GM21737 (cell line): ENCODE measurements around the gene CTSD.
"Not testable (repeated sequence)": the region's sequence is repeated elsewhere in the genome, so short reads cannot be mapped to it uniquely, and the experiment has no call there.

ENCODE experiments used
- ATAC-seq: cut with Tn5 transposase; IDR thresholded peaks from one replicate; pipeline ENCODE4 v1.9.1; 2021; ENCODE audit warnings: mild to moderate bottlenecking, moderate library complexity; ENCODE audit not compliant: unreplicated experiment

CTSD gene

DNA sequence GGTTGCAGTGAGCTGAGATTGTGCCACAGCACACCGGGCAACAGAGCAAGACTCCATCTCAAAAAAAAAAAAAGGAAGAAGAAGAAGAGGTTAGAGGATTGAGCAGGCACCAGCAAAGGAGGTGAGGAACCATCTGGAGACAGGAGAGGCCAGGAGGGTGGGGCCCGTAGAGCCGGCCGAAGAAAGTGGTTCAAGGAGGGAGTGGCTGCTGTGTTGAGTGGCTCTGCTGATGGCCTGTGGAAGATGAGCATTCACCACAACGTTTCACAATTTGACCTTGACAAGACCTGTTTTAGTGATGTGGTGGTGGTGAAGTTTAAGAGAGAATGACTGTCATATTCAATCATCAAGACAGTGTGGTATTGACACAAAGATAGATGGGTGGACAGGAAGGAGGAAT lies 6.8 kb upstream of the CTSD start:
- no peak for ATAC-seq

DNA sequence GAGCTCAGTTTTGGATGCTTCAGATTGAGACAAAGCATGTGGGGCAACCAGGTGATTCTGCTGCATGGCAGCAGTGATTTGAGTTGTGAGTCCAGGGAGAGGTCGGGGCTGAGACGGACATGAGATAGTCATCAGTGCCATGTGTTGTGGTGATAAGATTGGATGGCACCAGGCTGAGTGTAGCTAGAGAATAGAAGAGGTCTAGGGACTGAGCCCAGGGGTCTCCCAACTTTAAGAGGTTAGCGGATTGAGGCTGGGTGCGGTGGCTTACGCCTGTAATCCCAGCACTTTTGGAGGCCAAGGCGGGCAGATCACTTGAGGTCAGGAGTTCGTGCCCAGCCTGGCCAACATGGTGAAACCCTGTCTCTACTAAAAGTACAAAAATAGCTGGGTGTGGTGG lies 6.3 kb upstream of the CTSD start:
- no peak for ATAC-seq

DNA sequence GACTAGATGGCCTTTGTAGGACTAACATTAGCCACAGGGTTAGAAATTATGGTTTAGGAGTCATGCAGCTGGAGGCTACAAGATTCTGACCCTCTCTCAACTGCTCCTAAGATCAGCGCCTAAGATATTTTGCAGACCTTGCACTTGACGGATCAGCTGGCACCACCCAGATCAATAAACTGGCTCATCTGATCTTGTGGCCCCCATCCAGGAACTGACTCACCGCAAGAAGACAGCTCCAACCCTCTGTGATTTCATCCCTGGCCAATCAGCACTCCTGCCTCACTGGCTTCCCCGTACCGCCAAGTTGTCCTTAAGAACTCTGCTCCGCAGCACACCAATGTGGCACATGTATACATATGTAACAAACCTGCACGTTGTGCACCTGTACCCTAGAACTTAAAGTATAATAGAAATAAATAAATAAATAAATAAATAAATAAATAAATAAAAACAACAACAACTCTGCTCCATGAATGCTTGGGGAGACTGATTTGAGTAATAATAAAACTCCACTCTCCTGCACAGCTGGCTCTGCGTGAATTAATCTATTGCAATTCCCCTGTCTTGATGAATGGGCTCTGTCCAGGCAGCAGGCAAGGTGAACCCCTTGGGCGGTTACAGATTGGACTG lies 5.7 kb upstream of the CTSD start:
- ATAC-seq, result not testable (repeated sequence)

DNA sequence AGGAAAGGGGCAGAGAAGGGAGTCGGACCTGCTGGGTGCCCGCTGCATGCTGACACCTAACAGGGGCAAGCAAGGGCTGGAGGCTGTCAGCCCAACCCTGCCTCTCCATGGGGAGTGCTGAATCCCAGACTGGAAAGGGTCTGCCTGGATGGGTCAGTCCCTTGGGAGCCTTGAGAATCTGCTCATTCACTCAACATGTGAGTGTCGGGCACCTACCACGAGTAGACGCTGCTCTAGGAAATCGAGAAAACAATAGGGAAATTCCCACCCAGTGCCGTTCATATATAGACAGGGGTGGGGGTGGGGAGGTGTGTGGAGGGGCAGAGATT lies 4.4 kb upstream of the CTSD start:
- no peak for ATAC-seq

DNA sequence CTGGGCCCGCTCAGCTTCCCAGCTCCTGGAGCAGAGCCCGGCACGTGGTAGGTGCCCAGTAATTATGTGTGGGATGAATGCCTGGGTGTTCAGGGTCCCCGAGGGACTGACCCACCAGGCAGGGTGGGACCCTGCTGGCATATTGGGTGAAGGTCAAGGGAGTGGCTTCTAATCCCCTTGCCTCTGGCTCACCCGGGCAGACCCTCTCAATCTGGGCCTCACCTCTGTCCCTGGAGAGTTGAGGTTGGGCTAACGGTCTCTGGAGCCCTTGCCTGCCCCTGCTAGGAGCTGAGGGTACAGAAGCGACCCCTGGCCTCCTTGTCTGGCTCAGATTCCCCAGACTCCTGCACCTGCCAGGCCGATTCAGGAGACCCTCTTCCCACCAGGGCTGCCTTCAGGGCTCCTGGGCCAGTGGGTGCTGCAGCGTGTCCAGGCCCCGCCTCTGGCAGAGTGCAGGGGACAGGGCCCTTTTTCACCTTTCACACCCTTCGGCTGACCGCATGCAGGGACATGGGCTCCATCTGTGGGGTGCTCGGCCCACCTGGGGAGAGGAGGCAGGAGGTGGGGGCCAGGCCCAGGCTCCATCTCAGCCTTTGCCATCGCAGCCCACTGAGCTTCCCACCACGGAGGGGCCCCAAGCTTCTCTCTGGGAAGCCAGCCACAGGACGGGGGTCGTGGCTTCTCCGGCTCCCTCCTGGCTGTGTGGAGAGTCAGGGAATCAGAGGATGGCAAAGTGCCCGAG lies 3.8 kb upstream of the CTSD start:
- no peak for ATAC-seq

DNA sequence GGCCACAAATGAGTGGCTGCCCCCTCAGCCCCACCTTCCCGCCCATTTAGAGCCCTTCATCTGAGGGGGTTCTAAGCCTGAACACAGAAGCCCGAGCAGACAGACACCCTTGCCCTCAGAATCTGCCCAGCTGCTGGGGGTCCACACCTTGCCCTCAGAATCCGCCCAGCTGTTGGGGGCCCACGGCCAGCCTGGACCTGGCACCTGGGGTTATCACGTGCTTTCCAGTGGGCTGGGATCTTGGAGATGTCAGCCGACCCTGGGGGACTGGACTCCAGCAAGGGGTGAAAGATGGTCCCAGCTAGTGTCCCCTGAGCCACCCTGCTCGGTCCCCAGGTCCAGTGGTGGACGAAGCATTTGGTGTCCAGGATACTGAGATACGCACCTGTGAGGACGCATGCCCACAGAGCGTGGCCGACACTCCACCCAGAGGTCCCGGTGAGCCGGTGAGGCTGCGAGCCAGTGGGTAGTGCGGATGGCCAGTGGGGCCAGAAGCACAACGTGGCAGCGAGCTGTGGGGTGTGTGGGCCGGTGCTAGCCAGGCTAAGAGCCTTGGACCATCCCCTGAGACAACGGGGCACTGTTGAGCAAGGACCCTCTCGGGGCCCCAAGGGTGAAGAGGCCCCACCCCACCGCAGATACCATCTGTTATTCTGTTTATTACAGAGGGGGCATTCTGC lies 3.1 kb upstream of the CTSD start:
- no peak for ATAC-seq

DNA sequence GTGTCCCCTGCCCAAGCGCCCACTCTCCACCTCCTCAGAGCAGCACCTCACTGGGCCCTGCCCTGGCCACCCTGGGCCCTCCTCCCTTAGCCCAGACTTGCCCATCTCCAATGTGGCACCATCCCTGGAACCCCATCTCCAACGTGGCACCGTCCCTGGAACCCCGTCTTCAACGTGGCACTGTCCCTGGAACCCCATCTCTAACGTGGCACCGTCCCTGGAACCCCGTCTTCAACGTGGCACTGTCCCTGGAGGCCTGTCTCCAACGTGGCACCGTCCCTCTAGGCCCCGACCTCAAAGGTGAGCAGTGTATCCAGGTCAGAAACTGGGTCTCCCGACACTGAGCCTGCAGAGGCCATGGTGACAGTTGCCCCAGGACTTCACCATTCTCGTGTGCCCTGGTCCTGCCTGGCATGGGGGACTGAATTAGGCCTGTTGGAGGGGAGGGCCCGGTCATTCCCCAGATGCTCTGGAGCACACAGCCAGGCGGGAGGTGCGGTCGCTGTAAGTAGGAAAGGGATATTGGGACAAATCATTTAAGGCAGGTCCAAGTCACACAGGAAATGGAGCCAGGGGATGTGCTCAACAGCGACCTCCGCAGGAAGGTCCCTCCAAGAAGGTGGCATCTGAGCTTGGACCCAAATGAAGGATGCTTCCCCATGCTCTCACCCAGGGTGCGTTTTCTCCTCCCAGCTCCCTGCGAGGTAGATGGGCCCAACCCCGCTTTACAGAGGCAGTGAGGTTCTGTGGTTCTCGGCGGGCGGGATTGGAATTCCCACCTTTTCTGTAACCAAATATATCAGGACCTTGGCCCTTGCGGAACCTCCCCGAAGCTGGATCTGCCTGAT lies 2.4 kb upstream of the CTSD start:
- ATAC-seq, result no peak

DNA sequence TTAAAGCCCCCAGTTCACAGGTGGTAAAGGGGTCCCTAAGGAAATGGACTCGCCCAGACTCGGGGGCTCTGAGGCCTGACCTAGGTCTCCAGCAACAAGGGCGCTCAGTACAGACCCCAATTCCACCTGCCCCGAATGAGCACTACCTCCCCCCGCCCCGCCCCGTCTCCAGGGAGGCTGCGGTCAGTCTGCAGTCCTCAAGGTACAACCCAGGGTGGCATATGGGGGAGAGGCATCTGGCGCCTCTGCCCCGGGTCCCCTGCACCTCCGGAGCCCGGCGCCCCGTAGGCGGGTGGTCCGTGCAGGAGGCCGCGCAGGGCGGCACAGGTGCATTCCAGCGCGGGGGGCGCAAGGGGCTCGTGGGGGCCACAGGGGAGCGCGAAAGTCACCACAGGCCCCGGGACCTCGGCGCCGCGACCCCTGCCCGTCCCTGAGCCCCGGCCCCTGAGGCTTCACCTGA lies 361 bp downstream of the CTSD start:
- ATAC-seq, result peak; percentile 8

DNA sequence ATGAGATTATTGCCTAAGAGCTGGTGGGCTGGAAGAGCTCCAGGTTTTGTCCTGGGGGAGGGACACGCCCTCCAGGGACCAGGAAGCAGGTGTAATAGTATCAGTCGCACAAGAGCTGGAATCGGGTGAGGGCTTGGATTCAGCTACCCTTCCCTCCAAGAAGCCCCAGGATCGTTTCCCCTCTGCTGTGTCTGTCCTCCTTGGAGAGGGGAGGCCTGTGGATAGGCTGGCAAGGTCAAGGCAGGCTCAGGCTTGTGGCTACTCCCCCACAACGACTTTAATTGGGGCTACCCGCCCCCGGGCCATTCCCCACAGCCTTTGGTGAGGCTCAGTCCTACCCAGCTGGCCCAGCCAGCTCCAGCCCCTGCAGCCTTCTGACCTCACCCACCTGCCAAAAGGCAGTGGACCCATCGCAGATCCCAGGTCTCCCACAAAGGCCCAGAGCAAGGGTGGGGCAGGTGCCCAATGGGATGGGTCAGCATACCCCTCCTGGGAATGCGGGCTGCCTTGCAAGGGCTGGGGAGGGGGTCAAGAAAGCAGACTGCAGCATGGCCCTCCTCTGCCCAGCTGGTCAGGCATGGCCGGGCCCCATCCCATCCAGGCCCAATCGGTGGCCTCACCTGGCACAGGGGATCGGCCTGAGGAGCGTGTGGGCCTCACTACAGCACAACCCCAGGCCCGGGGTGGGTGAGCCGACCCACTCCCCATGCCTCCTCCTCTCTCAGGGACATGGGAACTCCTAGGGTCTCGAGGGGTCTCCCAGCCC lies 1.0 kb downstream of the CTSD start:
- no peak for ATAC-seq

DNA sequence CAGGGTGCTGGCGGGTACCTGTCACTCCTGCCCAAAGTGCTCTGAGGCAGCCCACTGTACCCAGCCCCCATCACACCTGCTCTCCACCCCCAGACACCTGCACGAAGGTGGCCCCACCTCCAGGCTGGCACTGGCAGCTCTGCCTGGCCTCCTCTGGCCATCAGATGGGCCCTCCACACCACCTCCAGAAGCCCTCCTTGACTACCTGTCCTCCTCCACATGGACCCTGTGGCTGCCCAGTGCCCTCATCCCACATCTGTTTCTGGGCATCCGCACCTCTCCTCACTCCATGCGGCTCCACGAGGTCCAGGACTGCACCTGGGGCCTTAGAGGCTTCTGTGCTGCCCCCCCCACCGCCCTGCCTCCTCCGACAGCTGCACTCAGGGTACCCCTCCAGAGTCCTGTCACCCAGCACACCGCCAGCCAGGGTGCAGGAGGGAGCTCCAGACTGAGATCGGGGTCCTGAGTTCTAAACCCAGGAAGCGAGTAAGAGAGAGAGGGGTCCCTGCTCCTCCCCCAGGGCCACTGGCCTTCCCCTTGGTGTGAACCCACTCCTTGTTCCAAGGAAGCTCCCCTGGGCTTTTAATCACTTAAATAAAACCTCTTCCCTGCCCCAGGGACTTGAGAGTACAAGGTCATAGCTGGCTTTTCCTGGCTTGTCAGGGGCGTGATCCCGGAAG lies 1.7 kb downstream of the CTSD start:
- no peak for ATAC-seq

DNA sequence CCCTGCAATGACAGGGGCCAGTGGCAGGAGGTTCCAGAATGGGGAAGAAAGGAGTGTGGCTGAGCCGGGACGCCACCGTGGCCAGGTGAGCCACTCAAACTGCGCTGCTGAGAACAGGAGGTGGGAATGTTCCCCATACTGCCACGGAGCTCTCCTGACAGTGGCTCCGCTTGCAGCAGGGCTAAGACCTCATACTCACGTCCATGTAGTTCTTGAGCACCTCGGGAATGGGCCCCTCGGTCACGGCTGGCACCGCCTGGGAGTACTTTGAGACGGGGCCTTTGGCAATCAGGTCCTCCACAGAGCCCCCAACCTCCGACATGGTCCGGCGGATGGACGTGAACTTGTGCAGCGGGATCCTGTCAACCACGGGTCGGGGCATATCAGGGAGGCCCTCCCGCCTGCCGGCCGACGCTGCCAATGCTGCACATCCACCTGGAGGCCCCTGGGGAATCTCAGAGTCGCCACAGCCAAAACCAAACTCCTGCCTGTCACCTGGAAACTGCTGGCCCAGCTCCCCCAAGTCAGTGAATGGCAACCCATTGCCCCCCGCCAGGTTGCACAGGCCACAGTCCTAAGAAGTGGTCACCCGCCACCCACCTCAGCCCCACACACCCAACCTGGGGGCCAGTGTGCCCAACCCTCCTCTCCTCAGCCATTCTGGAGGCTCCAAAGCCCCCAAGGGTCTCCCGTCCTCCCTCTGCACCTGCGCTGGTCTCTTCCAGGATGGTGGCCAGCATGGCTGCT lies 2.4 kb downstream of the CTSD start:
- no peak for ATAC-seq

DNA sequence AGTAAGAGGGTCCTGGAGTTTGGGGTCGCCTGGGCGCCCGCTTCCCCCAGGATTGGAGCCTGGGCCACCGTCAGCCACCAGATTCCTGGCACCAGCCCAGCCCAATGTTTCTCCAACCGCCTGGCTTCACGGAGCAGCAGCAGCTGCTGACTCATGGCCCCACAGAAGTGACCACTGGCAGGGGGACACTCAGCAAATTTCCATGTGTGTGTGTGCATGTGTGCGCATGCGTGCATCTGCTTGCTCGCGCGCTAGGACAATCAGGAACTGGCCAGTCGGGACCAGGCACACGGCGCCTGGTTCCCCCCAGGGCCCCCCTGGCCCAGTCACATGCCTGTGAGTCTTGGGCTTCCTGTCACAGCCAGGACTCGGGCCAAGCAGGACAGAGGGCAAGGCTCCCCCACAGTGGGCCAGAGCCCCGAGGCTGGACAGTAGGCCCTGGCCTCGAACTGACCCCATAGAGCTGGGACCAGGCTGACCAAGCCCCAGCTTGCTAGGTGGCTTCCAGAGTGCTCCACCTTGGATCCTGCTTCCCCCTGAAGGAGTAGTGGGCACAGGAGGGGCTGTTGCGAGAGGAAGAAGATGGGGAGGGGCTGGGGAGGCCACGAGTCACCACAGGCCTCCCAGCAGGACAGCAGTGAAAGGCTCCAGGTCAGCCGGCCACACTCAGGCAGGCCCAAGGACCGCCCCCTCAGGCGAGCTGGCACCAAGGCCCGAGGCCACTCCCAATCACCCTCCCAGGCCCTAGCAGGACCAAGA lies 3.2 kb downstream of the CTSD start:
- ATAC-seq, result no peak

DNA sequence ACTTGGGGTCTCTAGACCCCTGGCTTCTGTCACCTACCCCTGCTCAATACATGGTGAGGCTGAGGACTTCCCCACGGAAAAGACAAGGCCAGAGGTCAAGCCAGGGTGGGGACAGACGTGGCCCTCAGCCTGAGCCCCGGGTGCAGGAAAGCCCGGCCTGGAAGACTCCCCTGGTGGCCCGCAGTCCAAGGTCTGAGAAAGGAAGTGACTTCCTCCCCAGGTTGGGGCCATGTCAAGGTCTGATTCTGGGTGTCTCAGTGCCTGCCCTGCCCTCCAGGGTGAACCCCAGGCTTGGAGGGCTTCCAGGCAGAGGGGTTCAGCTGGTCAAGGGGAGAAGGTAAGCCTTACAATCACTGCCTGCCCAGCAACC lies 3.9 kb downstream of the CTSD start:
- ATAC-seq, result no peak

DNA sequence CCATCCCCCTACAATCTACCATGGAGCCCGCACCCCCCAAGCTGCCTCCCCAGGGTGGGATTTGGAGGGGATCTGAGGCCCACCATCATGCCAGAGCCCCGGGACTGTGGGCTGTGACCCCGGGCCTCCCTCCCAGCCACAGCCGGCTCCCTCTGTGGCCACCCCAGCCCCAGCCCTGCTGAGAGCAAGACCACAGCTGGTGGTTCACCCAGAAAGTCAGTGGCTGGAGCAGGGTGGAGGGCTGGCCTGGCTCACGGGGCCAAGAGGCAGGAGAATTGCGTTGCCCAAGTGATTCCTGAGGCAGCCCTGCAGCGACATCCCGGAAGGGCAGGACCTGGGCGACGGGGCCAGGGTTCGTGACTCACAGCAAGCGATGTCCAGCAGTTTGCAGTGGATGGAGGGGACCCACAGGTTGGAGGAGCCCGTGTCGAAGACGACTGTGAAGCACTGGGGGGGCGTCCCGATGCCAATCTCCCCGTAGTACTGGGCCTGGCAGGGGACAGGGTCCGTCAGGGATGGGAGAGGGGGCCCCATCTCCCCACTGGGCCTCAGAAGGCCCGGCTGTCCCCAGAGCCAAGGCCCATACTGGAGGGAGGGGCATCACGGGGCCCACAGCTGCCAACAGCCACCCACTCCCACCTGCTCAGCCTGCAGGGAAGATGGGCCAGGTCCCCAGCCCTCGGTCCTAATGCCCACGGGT lies 4.4 kb downstream of the CTSD start:
- ATAC-seq, result no peak

DNA sequence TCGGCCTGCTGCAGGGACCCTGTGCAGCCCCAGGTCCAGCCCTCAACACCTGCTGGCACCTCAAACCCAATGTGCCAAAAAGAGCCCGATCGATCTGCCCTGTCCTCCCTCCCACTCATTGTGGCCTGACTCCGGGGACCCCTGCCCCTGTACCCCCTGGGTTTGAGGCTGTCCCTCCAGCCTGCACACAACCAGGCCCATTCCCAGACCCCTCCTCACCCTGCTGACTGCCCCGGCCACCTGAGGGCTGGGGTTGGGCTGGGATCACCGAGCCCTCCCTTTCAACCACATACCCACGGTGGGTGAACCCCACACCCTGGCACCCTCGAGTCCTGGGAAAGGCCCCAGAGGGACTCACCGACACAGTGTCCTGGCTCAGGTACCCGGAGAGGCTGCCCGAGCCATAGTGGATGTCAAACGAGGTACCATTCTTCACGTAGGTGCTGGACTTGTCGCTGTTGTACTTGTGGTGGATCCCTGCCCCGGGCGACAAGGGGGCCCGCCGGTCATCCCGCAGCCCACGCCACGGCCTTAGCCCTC lies 5.0 kb downstream of the CTSD start:
- no peak for ATAC-seq

DNA sequence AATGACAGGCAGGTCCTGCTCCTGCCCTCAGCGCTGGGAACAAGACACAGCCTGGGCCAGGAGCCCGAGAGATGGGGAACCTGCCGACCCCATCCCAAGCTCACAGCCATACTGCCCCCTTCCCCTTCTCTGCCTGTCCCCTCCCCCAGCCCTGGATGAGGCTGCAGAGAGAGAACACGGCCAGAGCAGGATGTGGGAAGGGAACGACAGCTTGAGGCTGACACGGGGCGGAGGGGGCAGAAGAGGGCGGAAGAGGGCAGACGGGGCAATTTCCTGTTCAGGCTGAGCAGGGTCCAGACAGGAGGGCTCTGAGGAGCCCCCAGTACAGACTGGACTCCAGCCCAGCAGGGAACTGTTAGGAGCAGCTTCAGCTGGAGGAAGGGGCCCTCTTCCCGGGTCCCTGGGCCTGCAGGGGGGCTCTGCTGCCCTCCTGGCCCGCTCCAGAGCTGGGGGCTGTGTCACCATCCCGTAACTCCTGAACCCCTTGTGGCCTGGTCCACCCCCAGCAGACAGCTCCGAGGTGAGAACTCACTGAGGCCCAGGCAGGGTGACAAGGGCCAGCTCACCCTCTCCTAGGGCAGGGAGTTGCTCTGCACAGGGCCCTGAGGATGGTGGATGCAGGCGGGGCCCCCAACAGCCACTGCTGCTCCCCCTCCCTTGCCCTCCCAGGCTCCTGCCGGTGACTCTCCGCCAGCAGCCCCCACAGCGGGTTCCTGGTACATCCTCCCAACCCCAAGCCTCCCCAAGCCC lies 5.7 kb downstream of the CTSD start:
- ATAC-seq, result no peak
